ENCODE results near the gene CYB5A.

The CYB5A gene

DNA sequence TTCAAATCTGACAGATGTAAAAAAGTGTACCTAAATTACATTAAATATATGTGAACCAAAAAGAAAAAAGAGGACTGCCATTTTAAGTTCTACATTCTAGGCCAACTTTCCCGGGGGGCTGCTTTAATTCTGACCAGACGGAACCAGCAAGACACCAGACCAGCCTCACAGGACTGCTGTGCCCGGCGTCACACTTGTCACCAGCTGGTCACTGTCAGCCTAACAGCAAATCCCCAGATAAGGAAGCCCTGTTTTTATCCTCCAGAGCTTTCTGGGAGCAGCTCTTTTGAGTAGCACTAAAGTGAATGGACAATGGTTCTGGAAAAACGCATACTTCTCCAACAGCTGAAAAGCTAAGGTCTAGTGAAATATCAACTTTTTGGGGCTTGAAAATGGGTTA, 35.6 kb downstream of the CYB5A start:
- no peak overlapping the region for H3K27ac ChIP-seq

DNA sequence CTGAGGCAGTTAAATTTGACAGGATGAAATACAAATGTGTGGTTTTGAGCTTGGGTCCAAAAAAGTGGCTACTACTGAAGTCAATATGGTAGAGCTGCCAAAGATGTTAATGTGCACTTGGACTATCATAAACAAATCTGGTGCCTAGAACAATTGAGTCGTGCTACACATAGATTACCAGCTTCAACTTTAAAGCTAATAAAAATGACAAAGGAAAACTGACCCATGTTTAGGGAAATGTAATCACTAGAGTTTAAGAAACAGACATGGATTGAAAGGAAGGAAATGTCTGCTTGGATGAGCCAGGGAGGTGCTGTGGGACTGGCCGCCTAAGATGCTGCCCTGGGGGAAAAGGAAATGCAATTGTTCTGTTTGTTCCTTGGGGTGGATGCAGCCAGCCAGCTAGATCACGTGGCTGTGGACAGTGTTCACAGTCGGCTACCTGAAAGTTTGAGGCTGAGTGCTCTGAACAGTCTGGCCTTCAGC, 36.6 kb downstream of the CYB5A start:
- Histone ChIP-seq H3K27ac (peak overlapping the region in 1 of 21 experiments; percentile 46), H3K4me3 (no peak overlapping the region)

More for the DNA sequence above, 35.6 kb downstream of the CYB5A start:
- no peak overlapping the region for H3K4me3 ChIP-seq

DNA sequence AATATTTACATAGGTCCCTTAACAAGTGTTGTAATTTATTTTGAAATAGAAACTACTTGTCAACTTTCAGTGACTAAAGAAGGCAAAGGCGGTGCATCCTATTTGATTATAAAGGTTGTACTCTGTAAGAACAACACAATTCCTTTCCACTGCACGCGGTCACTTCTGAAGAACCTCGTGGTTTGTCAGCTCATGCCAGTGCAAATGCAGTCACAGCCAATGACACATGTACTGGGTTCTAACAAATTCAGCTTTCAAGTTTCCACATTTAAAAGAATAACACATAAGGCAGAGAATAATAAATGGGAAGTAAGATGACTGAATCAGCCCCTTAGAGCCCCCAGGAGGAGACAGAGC, 39.7 kb downstream of the CYB5A start:
- Histone ChIP-seq H3K27ac (peak overlapping the region in 4 of 21 experiments; percentile 8 to 58 (median 40)), H3K4me3 (no peak overlapping the region)

DNA sequence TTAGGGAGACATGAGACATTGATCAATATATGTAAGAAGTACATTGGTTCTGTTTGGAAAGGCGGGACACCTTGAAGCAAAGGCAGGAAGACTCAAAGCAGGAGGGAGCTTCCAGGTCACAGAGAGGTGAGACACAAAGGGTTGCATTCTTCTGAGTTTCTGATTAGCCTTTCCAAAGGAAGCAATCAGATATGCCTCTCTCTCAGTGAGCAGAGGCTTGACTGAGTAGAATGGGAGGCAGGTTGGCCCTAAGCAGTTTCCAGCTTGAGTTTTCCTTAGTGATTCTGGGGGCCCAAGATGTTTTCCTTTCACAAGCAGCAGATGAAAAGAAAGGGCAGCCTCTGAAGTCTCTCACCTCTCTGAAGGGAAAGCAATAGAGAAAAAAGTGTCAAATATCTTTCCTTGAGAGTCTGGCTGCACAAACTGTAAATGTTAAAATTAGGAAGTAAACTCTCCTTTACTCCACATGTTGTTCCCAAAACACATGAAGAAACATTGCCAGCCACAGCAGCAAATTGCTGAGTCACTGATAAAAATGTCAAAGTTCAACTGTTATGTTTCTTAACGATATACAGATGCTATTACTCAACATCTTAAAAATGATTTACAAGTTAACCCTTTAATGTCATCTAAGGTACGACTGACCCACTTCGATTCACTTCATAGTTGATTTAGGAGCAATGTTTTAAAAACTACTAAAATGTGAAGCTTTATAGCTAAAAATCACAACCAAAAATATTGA, 40.3 kb downstream of the CYB5A start:
- Histone ChIP-seq H3K4me3 (no peak overlapping the region), H3K27ac (peak overlapping the region in 6 of 21 experiments; percentile 28 to 58 (median 42))

DNA sequence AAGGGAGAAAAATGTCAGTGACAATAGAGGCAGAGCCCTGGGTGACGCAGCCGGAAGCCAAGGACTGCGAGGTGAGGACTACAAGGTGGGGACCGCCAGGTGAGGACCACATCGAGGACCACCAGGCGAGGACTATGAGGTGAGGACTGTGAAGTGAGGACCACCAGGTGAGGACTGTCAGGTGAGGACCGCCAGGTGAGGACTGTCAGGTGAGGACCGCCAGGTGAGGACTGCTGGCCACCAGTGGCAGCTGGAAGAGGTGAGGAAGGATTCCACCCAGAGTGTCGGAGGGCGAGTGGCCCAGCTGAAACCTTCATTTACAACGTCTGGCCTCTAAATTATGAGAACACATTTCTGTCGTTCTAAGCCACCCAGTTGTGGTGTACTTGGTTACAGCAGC, 41.6 kb downstream of the CYB5A start:
- Histone ChIP-seq H3K4me3 (no peak overlapping the region), H3K27ac (peak overlapping the region in 1 of 21 experiments; percentile 30)

DNA sequence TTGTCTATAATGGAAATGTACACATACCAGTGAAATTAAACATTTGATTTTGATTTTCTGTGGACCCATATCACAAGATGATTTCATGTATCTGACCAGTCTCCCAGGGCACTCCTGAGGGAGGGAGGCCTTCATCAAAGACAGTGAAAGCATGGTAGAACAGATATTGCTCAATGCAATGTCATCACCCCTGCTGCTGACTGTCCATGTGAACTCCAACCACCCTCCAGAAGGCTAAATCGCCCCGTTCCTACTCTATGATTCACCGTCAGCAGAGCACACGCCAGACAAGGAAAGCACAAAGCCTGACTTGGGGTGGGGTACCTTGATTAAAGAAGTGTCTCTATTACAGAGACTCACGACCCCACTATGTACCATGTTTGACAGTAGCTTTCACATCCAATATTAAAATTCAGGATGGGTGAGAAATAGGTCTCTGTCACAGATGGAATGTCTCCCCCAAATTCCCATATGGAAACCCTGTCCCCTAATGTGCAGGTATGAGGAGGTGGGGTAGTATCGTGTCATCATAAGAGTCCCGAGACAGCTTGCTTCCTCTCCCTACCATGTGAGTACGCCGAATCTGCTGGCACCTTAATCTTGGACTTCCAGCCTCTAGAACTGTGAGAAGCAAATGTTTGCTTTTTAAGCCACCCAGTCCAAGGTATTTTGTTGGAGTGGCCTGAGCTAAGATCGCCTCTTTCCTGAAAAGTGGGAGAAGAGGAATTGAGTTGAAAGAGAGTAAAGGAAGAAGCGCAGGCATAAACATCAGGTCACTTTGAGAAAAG, 42.4 kb downstream of the CYB5A start:
- H3K27ac ChIP-seq, result no peak overlapping the region

DNA sequence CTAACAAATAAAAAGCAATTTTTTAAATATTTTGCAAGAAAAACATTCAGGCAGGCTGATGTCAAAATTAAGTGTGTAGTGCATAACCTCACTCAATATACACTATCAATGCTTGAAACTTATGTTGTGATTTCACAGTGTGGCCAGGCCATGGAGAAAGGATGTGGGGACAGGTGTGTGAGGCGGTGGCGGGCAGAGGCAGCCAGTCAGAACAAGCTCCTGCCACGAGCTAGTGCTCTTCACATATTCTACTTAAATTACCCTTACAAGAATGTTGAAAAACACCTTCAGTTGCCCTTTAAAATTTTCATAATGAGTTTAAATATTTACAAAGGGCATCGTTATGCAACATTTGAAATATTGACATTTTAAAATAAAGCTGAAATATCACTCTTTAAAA, 43.2 kb downstream of the CYB5A start:
- no peak overlapping the region for H3K27ac ChIP-seq

More for the DNA sequence above, 42.4 kb downstream of the CYB5A start:
- no peak overlapping the region for H3K4me3 ChIP-seq

DNA sequence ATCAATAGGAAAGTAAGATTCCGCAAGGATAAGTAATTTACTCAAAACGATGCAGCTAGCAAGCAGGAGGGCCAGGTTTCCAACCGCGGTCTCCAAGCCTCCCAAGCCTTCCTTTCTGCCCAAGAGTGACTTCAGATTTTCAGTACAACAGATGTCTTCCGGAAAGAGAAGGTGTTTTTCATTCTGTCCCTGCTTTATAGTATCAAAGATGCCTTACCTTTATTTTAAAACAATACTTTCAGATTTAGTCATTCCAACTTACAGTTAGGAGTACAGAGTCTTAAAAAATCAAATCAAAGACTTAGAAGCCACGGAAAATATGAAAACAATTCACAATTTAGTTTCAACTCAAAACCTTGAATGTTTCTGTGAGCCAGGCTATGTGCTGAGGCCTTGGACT, 43.6 kb downstream of the CYB5A start:
- Histone ChIP-seq H3K4me3 (no peak overlapping the region), H3K27ac (no peak overlapping the region)

More for the DNA sequence above, 43.2 kb downstream of the CYB5A start:
- no peak overlapping the region for H3K4me3 ChIP-seq

DNA sequence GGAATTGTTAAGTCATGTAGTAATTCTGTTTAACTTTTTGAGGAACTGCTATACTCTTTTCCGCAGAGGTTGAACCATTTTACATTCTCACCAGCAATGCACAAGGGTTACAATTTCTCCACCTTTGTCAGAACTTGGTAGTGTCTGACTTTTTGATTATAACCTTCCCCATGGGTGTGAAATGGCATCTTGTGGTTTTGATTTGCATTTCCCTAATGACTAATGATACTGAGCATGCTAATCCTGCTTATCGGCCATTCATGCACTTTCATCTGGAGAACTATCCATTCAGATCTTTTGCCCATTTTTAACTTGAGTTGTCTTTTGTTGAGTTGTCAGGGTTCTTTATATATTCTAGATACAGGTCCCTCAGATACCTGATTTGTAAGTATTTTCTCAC, 47.2 kb downstream of the CYB5A start:
- Histone ChIP-seq H3K27ac (no peak overlapping the region), H3K4me3 (no peak overlapping the region)

DNA sequence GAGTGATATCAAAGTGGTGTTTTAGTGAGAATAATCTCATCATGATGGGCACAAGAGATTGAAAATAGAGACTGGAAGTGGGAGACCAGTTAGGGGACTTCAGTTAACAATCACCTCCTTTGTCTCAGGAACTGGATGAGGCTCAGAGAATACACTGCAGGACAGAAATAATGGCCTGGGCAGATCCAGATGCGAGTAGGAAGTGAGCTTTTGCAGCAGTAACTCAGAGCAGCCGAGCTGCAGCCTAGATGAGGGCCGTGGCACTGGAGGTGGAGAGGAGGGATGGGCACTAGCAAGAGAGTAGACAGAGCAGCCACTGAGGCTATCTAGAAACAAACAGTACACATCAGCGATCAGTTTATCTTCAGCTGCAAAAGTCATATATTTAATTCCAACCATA, 48.6 kb downstream of the CYB5A start:
- Histone ChIP-seq H3K4me3 (no peak overlapping the region), H3K27ac (no peak overlapping the region)

DNA sequence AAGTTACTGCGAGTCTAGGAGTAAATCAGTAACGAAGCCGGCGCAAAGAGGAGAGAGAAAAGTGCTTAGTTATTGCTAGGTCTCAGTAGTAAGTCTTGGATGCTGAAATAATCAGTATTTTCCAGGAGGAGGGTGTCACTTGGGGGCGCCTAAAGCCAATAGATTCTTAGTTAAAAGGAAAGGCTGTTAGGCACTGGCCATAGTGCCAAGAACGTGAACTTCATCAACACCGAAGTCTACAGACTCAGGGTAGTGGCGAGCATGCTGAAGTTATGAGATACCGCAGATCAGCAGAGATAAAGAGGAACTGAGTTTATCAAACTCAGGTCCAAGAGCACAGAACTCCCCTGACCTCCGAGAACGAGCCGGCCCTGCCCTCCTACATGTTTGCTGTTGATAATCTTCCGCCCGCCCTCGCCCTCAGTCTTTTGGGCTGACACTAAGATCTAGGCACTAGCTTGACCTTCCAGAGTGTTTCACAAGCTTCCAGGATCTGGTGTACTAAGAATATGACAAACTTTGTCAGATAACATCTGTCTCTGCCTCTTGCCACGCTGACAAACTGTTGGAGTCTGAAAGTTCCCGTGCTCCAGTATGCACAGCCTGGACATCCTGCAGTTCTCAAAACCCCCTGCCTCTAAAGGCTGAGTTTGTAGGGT, 49.2 kb downstream of the CYB5A start:
- H3K27ac ChIP-seq, result no peak overlapping the region
- no peak overlapping the region for H3K4me3 ChIP-seq

DNA sequence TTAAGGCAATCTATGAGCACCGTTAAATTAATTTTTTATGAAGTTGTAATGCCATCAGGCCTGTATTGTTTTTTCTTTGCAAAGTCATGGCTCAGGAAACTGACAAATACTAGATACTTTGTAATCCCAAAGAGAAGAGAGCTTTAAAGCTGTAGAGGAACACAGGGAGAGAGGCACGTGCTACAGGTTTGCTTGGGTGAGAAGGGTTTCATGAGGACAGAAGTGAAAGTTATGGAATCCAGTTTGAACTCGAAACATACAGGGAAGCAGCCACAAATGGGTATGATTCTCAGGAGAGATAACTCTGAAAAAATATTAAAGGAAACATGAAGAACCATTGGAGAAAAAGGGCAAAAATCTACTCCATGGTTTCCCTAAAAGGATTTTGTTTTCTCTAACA, 49.8 kb downstream of the CYB5A start:
- Histone ChIP-seq H3K27ac (no peak overlapping the region), H3K4me3 (no peak overlapping the region)

DNA sequence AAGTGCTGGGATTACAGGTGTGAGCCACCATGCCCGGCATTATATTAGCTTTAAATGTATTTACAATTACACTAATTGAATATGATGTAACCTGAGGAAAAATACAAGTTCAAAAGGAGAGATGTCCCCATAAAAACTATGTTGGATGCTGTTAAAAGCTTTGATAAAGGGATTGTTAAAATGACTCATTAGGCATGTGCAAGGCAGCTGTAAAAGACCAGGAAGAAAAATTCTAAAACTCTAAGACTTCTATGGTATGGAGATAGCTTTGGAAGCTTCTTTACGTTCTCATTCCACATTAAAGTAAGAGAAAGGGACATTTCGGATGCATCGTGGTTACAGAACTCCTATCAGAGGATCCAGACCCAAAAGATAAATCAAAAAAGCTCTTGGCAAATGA, 50.3 kb downstream of the CYB5A start:
- Histone ChIP-seq H3K4me3 (no peak overlapping the region), H3K27ac (no peak overlapping the region)

DNA sequence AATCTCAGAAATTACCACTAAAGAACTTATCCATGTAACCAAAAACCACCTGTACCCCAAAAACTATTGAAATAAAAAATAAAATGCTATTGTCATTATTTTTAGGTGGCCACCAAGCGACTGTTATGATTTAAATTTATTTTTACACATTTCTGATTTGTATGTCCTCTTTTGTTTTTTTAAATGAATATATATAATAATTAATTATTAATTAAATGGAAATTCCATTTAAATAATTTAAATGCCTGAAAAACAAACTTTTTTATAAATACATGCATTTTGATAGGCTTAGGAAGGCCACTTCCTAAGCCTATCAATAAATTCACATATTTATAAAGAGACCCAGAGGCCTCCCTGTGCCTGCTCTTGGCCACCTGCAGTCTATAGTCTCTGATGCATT, 52.2 kb downstream of the CYB5A start:
- Histone ChIP-seq H3K27ac (no peak overlapping the region), H3K4me3 (no peak overlapping the region)

DNA sequence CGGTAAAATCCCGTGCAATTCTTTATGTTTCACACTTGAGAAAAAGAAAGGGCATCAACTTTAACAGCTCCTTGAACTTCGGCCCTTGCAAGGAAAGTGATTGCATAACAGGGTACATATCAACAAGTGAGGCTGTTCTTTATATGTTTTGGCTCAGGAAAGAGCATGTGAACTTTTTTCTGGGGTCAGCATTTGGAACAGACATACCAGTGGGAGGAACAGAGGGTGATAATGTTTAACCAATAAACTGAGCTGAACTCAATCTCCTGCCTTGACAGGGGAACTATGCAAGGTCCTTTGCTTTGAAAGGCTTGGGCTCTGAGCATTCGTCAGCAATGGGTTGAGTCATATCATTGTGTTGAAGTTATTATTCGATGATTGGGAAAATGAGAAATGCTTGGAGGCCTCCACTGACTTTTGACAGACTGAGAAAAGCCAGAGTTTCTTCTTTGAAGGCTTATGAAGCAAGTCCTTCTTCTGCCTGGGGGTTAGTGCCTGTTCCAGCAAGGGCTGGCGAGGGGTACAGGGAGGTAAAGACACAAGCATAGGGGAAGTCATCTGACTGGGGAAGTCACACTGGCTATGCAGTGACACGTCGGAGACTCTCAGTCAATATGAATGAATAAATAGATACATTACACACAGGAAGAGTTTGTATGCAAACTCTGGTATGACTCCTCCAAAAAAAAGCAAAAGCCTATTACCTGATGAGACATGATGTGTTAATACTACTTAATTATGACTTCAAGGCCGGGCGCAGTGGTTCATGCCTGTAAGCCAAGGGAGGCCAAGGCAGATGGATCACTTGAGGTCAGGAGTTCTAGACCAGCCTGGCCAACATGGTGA, 57.2 kb downstream of the CYB5A start:
- Histone ChIP-seq H3K4me3 (no peak overlapping the region), H3K27ac (peak overlapping the region in 16 of 21 experiments; percentile 4 to 71 (median 44))

DNA sequence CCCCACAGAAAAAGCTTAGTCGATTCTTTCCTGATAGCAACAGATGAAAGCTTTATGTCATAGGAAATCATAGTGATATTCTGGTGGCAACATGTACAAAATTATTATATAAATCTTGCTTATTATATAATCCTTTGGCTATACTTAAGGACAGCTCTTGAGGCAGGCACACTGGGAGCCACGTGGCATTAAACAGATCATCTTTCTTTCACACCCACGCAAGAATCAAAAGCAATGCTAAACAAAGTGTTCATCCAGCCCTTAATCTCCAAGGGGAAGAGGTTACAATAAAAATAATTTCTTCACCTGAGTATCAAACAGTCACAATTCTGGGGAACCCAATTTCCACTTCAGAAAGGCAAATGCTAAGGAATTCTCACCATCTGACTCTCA, 57.8 kb downstream of the CYB5A start:
- H3K27ac ChIP-seq, result peak overlapping the region in 15 of 21 experiments; percentile 4 to 71 (median 42)
- no peak overlapping the region for H3K4me3 ChIP-seq

DNA sequence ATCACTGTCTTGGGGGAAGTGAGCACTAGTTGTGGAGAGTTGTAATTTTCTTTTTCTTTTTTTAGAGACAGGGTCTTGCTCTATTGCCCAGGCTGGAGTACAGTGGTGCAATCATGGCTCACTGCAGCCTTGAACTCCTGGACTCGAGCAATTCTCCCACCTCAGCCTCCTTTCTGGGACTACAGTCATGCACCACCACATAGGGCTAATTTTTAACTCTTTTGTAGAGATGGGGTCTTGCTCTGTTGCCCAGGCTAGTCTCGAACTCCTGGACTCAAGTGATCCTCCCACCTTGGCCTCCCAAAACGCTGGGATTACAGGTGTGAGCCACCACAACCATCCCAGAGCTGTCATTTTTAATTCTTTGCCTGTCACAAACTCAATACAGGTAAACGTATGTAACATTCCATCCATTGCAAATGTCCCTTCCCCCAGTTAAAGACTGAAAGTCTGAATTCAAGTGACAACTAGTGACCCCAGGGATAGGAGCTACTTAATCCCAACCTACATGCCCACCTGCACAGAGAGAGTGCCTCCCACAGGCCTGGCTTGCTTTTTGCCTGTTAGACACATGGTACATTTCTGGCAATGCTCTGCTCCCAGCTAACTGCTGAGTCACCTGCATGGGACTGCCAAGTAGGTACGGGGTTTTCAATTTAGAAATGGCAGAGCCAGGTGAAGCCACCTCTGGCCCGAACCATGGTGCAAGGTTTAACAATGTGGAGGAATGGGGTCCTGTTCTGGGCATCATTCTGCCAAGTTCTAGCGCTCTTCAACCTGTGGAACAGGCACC, 60.6 kb downstream of the CYB5A start:
- no peak overlapping the region for H3K4me3 ChIP-seq
- H3K27ac ChIP-seq, result no peak overlapping the region

DNA sequence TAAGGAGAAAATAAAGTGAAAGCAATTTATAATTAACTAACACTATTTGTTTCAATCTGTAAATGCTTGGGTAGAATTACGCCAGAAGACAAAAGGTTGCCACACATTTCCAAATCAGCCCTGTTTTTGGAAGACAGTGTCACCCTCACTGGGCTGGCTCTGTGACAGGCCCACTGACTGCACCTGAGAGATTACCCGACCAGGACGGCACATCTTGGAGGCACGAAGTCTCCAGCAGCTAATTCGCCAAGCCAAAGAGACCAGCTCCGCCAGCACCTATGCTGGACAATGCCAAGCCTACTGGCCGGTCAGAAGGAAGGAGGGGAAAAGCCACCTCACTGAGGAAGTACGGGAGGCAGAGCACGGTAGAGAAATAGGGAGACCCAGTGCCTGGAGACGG, 61.9 kb downstream of the CYB5A start:
- no peak overlapping the region for H3K4me3 ChIP-seq
- peak overlapping the region in 1 of 21 experiments; percentile 28 for H3K27ac ChIP-seq

DNA sequence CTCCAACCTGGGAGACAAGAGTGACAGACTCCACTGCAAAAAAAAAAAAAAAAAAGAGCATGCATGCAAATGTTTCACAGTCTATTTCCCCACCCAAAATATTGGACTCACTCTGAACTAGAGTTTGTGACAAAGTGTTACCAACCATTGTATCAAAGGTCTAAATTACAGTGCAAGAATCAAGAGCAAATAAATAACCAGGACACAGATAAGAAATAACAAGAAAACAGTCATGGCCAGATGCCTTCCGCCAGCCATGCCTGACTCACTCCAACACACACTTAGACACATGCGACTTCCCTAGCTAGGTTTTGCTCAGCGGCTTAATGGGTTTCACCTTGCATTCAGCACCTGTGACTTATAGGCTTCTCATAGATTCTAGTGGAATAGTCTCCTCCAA, 62.8 kb downstream of the CYB5A start:
- Histone ChIP-seq H3K4me3 (no peak overlapping the region), H3K27ac (no peak overlapping the region)

Data from skin epidermis (tissue), 12 donors.